ENCODE results near the gene PFKFB2.

Gene PFKFB2

GRCh38 chr1:207020065-207020708 is 32.9 kb upstream of the PFKFB2 start:
- no peak for DNase-seq
- no peak overlapping the region for H3K9ac ChIP-seq (ENCODE audit: low read length)
- H3K27me3 ChIP-seq (ENCODE audit: insufficient read depth, low read length, poor library complexity) = no peaks in the 10 kb centered on the region
- no peak overlapping the region for H2AK5ac ChIP-seq (ENCODE audit: low read length)
- no peaks in the 10 kb centered on the region for H3K36me3 ChIP-seq (ENCODE audit: control insufficient read depth, insufficient read depth, low read length)
- H3K4me2 ChIP-seq (ENCODE audit: low read length) = no peak overlapping the region
- H2BK5ac ChIP-seq (ENCODE audit: low read length) = no peak overlapping the region
- no peaks in the 10 kb centered on the region for H3K79me2 ChIP-seq (ENCODE audit: control insufficient read depth, insufficient read depth, low read length)
- H3K18ac ChIP-seq (ENCODE audit: low read length) = no peak overlapping the region
- peaks cover 7% of the 10 kb centered on the region for H3K4me1 ChIP-seq (ENCODE audit: control insufficient read depth, low read depth, low read length)
- no peak overlapping the region for H4K5ac ChIP-seq (ENCODE audit: low read length)
- no peak overlapping the region for H3K23ac ChIP-seq (ENCODE audit: low read length)
- no peak overlapping the region for H2BK15ac ChIP-seq (replicated peaks; ENCODE audit: low read depth)
- H3K56ac ChIP-seq (ENCODE audit: low read length) = no peak overlapping the region
- H3K27ac ChIP-seq (ENCODE audit: low read depth, low read length) = no peak overlapping the region
- no peaks in the 10 kb centered on the region for H3K79me1 ChIP-seq (ENCODE audit: low read length)
- H3K4ac ChIP-seq (ENCODE audit: low read depth, low read length) = no peak overlapping the region
- H3K4me3 ChIP-seq (ENCODE audit: low read length) = no peak overlapping the region
- no peak overlapping the region for H2BK120ac ChIP-seq (ENCODE audit: low read depth, low read length)
- no peak overlapping the region for H4K8ac ChIP-seq (ENCODE audit: low read depth, low read length)
- WGBS (ENCODE audit: extremely low coverage, insufficient coverage, low lambda C conversion rate) = no CpG with 5 or more reads among the region's 9 CpGs

- Histone ChIP-seq H3K56ac (ENCODE audit: low read length) (no peak overlapping the region), H3K4me1 (ENCODE audit: control insufficient read depth, low read depth, low read length) (peaks cover 11% of the 10 kb centered on the region), H3K4me3 (ENCODE audit: low read length) (no peak overlapping the region), H2BK15ac (replicated peaks; ENCODE audit: low read depth) (no peak overlapping the region), H2BK120ac (ENCODE audit: low read depth, low read length) (no peak overlapping the region), H3K36me3 (ENCODE audit: control insufficient read depth, insufficient read depth, low read length) (no peaks in the 10 kb centered on the region), H2AK5ac (ENCODE audit: low read length) (no peak overlapping the region), H2BK5ac (ENCODE audit: low read length) (no peak overlapping the region), H3K23ac (ENCODE audit: low read length) (no peak overlapping the region), H3K18ac (ENCODE audit: low read length) (no peak overlapping the region), H3K4me2 (ENCODE audit: low read length) (no peak overlapping the region), H4K8ac (ENCODE audit: low read depth, low read length) (no peak overlapping the region), H4K5ac (ENCODE audit: low read length) (no peak overlapping the region), H3K27ac (ENCODE audit: low read depth, low read length) (no peak overlapping the region), H3K79me2 (ENCODE audit: control insufficient read depth, insufficient read depth, low read length) (no peaks in the 10 kb centered on the region), H3K27me3 (ENCODE audit: insufficient read depth, low read length, poor library complexity) (no peaks in the 10 kb centered on the region), H3K79me1 (ENCODE audit: low read length) (no peaks in the 10 kb centered on the region), H3K4ac (ENCODE audit: low read depth, low read length) (no peak overlapping the region), H3K9ac (ENCODE audit: low read length) (no peak overlapping the region)
- no CpG with 5 or more reads among the region's 4 CpGs for whole genome bisulfite sequencing (ENCODE audit: extremely low coverage, insufficient coverage, low lambda C conversion rate)
- DNase-seq = no peak
Measured at GRCh38 chr1:207020709-207021107, 32.4 kb upstream of the PFKFB2 start.

GRCh38 chr1:207021139-207021861 is 31.8 kb upstream of the PFKFB2 start:
- H3K9ac ChIP-seq (ENCODE audit: low read length) = no peak overlapping the region
- H3K4me1 ChIP-seq (ENCODE audit: control insufficient read depth, low read depth, low read length) = peaks cover 11% of the 10 kb centered on the region
- no peaks in the 10 kb centered on the region for H3K36me3 ChIP-seq (ENCODE audit: control insufficient read depth, insufficient read depth, low read length)
- H2BK5ac ChIP-seq (ENCODE audit: low read length) = no peak overlapping the region
- no CpG with 5 or more reads among the region's 8 CpGs for WGBS (ENCODE audit: extremely low coverage, insufficient coverage, low lambda C conversion rate)
- H4K5ac ChIP-seq (ENCODE audit: low read length) = no peak overlapping the region
- H3K79me1 ChIP-seq (ENCODE audit: low read length) = no peaks in the 10 kb centered on the region
- no peak overlapping the region for H3K56ac ChIP-seq (ENCODE audit: low read length)
- H3K4me3 ChIP-seq (ENCODE audit: low read length) = no peak overlapping the region
- no peaks in the 10 kb centered on the region for H3K79me2 ChIP-seq (ENCODE audit: control insufficient read depth, insufficient read depth, low read length)
- H2AK5ac ChIP-seq (ENCODE audit: low read length) = no peak overlapping the region
- no peak overlapping the region for H2BK120ac ChIP-seq (ENCODE audit: low read depth, low read length)
- no peak overlapping the region for H3K18ac ChIP-seq (ENCODE audit: low read length)
- no peak overlapping the region for H3K23ac ChIP-seq (ENCODE audit: low read length)
- no peak overlapping the region for H2BK15ac ChIP-seq (replicated peaks; ENCODE audit: low read depth)
- H3K27ac ChIP-seq (ENCODE audit: low read depth, low read length) = no peak overlapping the region
- H3K4me2 ChIP-seq (ENCODE audit: low read length) = no peak overlapping the region
- no peaks in the 10 kb centered on the region for H3K27me3 ChIP-seq (ENCODE audit: insufficient read depth, low read length, poor library complexity)
- no peak overlapping the region for H3K4ac ChIP-seq (ENCODE audit: low read depth, low read length)
- DNase-seq = peak; percentile 59
- no peak overlapping the region for H4K8ac ChIP-seq (ENCODE audit: low read depth, low read length)

GRCh38 chr1:207021876-207022596 is 31.0 kb upstream of the PFKFB2 start:
- no peak overlapping the region for H3K9ac ChIP-seq (ENCODE audit: low read length)
- no peak overlapping the region for H3K27ac ChIP-seq (ENCODE audit: low read depth, low read length)
- H4K5ac ChIP-seq (ENCODE audit: low read length) = no peak overlapping the region
- no peak overlapping the region for H3K18ac ChIP-seq (ENCODE audit: low read length)
- H3K36me3 ChIP-seq (ENCODE audit: control insufficient read depth, insufficient read depth, low read length) = no peaks in the 10 kb centered on the region
- H3K27me3 ChIP-seq (ENCODE audit: insufficient read depth, low read length, poor library complexity) = no peaks in the 10 kb centered on the region
- no peak for DNase-seq
- no CpG with 5 or more reads among the region's 15 CpGs for WGBS (ENCODE audit: extremely low coverage, insufficient coverage, low lambda C conversion rate)
- no peak overlapping the region for H2BK120ac ChIP-seq (ENCODE audit: low read depth, low read length)
- H3K56ac ChIP-seq (ENCODE audit: low read length) = no peak overlapping the region
- H3K23ac ChIP-seq (ENCODE audit: low read length) = no peak overlapping the region
- no peaks in the 10 kb centered on the region for H3K79me2 ChIP-seq (ENCODE audit: control insufficient read depth, insufficient read depth, low read length)
- H3K4ac ChIP-seq (ENCODE audit: low read depth, low read length) = no peak overlapping the region
- no peak overlapping the region for H2AK5ac ChIP-seq (ENCODE audit: low read length)
- no peaks in the 10 kb centered on the region for H3K79me1 ChIP-seq (ENCODE audit: low read length)
- H4K8ac ChIP-seq (ENCODE audit: low read depth, low read length) = no peak overlapping the region
- H2BK15ac ChIP-seq (replicated peaks; ENCODE audit: low read depth) = no peak overlapping the region
- H3K4me1 ChIP-seq (ENCODE audit: control insufficient read depth, low read depth, low read length) = peaks cover 11% of the 10 kb centered on the region
- H3K4me3 ChIP-seq (ENCODE audit: low read length) = no peak overlapping the region
- H2BK5ac ChIP-seq (ENCODE audit: low read length) = no peak overlapping the region
- H3K4me2 ChIP-seq (ENCODE audit: low read length) = no peak overlapping the region

- Histone ChIP-seq H3K4ac (ENCODE audit: low read depth, low read length) (no peak overlapping the region), H3K4me3 (ENCODE audit: low read length) (no peak overlapping the region), H3K4me2 (ENCODE audit: low read length) (no peak overlapping the region), H3K9ac (ENCODE audit: low read length) (no peak overlapping the region), H3K36me3 (ENCODE audit: control insufficient read depth, insufficient read depth, low read length) (no peaks in the 10 kb centered on the region), H3K27me3 (ENCODE audit: insufficient read depth, low read length, poor library complexity) (no peaks in the 10 kb centered on the region), H3K56ac (ENCODE audit: low read length) (no peak overlapping the region), H2BK15ac (replicated peaks; ENCODE audit: low read depth) (no peak overlapping the region), H3K27ac (ENCODE audit: low read depth, low read length) (no peak overlapping the region), H2BK5ac (ENCODE audit: low read length) (no peak overlapping the region), H4K8ac (ENCODE audit: low read depth, low read length) (no peak overlapping the region), H2AK5ac (ENCODE audit: low read length) (no peak overlapping the region), H3K79me2 (ENCODE audit: control insufficient read depth, insufficient read depth, low read length) (no peaks in the 10 kb centered on the region), H3K23ac (ENCODE audit: low read length) (no peak overlapping the region), H2BK120ac (ENCODE audit: low read depth, low read length) (no peak overlapping the region), H4K5ac (ENCODE audit: low read length) (no peak overlapping the region), H3K4me1 (ENCODE audit: control insufficient read depth, low read depth, low read length) (peaks cover 11% of the 10 kb centered on the region), H3K18ac (ENCODE audit: low read length) (no peak overlapping the region), H3K79me1 (ENCODE audit: low read length) (no peaks in the 10 kb centered on the region)
- WGBS (ENCODE audit: extremely low coverage, insufficient coverage, low lambda C conversion rate) = no CpG with 5 or more reads among the region's 8 CpGs
- DNase-seq = no peak
Measured at GRCh38 chr1:207022996-207023679, 29.9 kb upstream of the PFKFB2 start.

All from mesendoderm (in vitro differentiated cells).